Measurements from ENCODE around the gene NT5DC2. TPM values are rescaled to one million over a fixed set of nuclear protein-coding genes. Genes with fewer than 3 reads are reported as not detected.

NT5DC2 gene
- polyA plus RNA-seq, 3 donors = 0.66 to 28.4 (median 0.67) TPM

DNA sequence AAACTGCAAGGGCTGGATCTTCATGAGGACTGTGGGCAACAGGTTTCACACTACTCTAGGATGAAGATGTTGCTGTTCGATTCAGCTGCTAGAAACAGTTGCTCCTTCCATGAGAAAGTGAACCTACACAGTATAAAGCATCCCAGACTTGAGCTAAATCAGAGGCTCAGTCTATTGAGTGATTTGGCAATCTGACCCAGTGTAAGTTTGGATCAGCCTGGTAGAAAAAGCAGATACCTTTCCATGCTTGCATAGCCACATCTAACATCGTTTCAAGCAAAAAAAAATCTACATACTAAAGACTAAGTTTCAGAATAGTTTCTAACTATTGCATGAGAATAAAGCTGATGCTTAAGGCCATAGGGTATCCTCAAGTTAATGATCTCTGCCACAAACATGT, 7.4 kb upstream of the NT5DC2 start:
- Histone ChIP-seq H3K9ac (ENCODE audit: insufficient read depth, low read length, poor library complexity, severe bottlenecking) (no peak overlapping the region), H3K27ac (ENCODE audit: low read depth in 1 of 2, low read length in 2 of 2) (no peak overlapping the region), H2AFZ (ENCODE audit: insufficient read depth, low read depth, low read length, poor library complexity, severe bottlenecking) (no peak overlapping the region), H3K4me2 (replicated peaks; ENCODE audit: extremely low read depth, low read length, poor library complexity, severe bottlenecking) (no peak overlapping the region), H4K20me1 (ENCODE audit: insufficient read depth, low read length) (peaks cover 82% of the 10 kb centered on the region), H3K4me1 (ENCODE audit: control insufficient read depth in 1 of 2, insufficient read depth in 2 of 2, low read length in 2 of 2) (peaks cover 35 to 42% of the 10 kb centered on the region in 2 donors), H3K4me3 (replicated peaks in 1 of 3; ENCODE audit: low read depth in 2 of 3, low read length in 3 of 3) (no peak overlapping the region), H3K79me2 (ENCODE audit: insufficient read depth, low read length) (peaks cover 91% of the 10 kb centered on the region), H3K9me3 (replicated peaks in 1 of 2; ENCODE audit: control insufficient read depth in 1 of 2, insufficient read depth in 1 of 2, low read length in 2 of 2) (no peaks in the 10 kb centered on the region), H3K36me3 (replicated peaks in 1 of 2; ENCODE audit: control insufficient read depth in 1 of 2, insufficient read depth in 2 of 2, low read length in 2 of 2) (peaks cover 30 to 58% of the 10 kb centered on the region in 2 donors), H3K27me3 (ENCODE audit: control insufficient read depth in 2 of 2, insufficient read depth in 2 of 2, low read length in 2 of 2) (no peaks in the 10 kb centered on the region)
- no CpG with 5 or more reads among the region's 2 CpGs for WGBS (ENCODE audit: insufficient coverage)
- H3K27me3 Mint-ChIP-seq (ENCODE audit: low read depth in 3 of 3) = no peaks in the 10 kb centered on the region
- intact Hi-C loops (cut with micrococcal nuclease) = no loop called here
- TF ChIP-seq, protein P1, sequence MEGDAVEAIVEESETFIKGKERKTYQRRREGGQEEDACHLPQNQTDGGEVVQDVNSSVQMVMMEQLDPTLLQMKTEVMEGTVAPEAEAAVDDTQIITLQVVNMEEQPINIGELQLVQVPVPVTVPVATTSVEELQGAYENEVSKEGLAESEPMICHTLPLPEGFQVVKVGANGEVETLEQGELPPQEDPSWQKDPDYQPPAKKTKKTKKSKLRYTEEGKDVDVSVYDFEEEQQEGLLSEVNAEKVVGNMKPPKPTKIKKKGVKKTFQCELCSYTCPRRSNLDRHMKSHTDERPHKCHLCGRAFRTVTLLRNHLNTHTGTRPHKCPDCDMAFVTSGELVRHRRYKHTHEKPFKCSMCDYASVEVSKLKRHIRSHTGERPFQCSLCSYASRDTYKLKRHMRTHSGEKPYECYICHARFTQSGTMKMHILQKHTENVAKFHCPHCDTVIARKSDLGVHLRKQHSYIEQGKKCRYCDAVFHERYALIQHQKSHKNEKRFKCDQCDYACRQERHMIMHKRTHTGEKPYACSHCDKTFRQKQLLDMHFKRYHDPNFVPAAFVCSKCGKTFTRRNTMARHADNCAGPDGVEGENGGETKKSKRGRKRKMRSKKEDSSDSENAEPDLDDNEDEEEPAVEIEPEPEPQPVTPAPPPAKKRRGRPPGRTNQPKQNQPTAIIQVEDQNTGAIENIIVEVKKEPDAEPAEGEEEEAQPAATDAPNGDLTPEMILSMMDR (IDR thresholded peaks at IDR 0.05) = no peak
- no peak overlapping the region for H3K4me3 Mint-ChIP-seq
- no peaks in the 10 kb centered on the region for H3K9me3 Mint-ChIP-seq
- DNase-seq = no peak
- H3K36me3 Mint-ChIP-seq = peaks cover 30 to 45% of the 10 kb centered on the region in 2 donors
- H3K4me1 Mint-ChIP-seq = peaks cover 38% of the 10 kb centered on the region
- no peak overlapping the region for H3K27ac Mint-ChIP-seq

DNA sequence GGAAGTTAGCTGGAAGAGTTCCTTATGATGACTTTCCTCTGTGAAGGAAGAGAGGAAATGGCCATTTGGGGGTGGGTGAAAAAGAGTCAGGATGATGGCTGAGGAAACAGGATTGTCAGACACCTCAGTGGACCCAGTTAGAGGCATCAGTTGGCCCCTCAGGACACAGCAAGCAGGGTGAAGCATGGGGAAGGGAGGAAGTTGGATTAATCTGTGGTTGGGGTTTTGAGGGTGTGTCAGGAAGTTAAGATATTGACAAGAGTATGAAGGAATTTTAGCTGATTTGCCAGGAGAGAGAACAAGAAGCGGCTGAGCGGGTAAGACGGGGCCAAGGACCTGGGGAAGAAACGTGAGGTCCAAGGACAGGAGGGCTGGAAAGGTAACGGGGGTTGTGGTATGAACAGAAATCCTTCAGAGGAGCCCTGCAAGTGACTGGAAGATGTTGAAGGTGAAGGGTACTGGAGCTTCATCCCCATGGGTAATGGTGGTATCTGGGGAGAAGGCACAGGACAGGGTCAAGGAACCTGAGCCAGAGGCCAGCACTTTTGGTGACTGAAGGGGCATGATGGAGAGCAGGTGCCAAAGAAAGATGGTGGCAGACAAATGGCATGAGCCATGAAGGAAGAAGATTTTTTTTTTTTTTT, 5.5 kb upstream of the NT5DC2 start:
- Mint-ChIP-seq H3K4me1 (peaks cover 44% of the 10 kb centered on the region), H3K36me3 (peaks cover 24 to 32% of the 10 kb centered on the region in 2 donors), H3K27ac (peak overlapping the region; percentile 0 to 78 (median 66)), H3K27me3 (ENCODE audit: low read depth in 3 of 3) (peaks cover 0 to 6% (median 4%) of the 10 kb centered on the region in 3 donors), H3K9me3 (no peaks in the 10 kb centered on the region), H3K4me3 (peak overlapping the region; percentile 45 to 80)
- intact Hi-C loops (cut with micrococcal nuclease) = loop anchor here in 1 of 2 donors (5.0 to 10.0 kb wide), 3 partner anchors 82 to 1154 kb away; partner anchors contain the start of genes GNL3, MANF, NISCH and PBRM1
- DNase-seq = peak in 1 of 3 donors; percentile 7
- H2AFZ ChIP-seq (ENCODE audit: insufficient read depth, low read depth, low read length, poor library complexity, severe bottlenecking) = no peak overlapping the region
- H3K9me3 ChIP-seq (replicated peaks in 1 of 2; ENCODE audit: control insufficient read depth in 1 of 2, insufficient read depth in 1 of 2, low read length in 2 of 2) = no peaks in the 10 kb centered on the region
- no peaks in the 10 kb centered on the region for H3K27me3 ChIP-seq (ENCODE audit: control insufficient read depth in 2 of 2, insufficient read depth in 2 of 2, low read length in 2 of 2)
- TF ChIP-seq, protein P1 (IDR thresholded peaks at IDR 0.05) = no peak
- H3K4me2 ChIP-seq (replicated peaks; ENCODE audit: extremely low read depth, low read length, poor library complexity, severe bottlenecking) = peak overlapping the region; percentile 57
- peaks cover 45 to 55% of the 10 kb centered on the region in 2 donors for H3K4me1 ChIP-seq (ENCODE audit: control insufficient read depth in 1 of 2, insufficient read depth in 2 of 2, low read length in 2 of 2)
- WGBS (ENCODE audit: insufficient coverage) = 19% methylated on average over 5 of the region's 5 CpGs
- H3K9ac ChIP-seq (ENCODE audit: insufficient read depth, low read length, poor library complexity, severe bottlenecking) = no peak overlapping the region
- peak overlapping the region in 1 of 3 experiments; percentile 85 for H3K4me3 ChIP-seq (replicated peaks in 1 of 3; ENCODE audit: low read depth in 2 of 3, low read length in 3 of 3)
- H3K79me2 ChIP-seq (ENCODE audit: insufficient read depth, low read length) = peaks cover 72% of the 10 kb centered on the region
- H4K20me1 ChIP-seq (ENCODE audit: insufficient read depth, low read length) = peaks cover 68% of the 10 kb centered on the region
- peaks cover 21 to 39% of the 10 kb centered on the region in 2 donors for H3K36me3 ChIP-seq (replicated peaks in 1 of 2; ENCODE audit: control insufficient read depth in 1 of 2, insufficient read depth in 2 of 2, low read length in 2 of 2)
- peak overlapping the region in 1 of 2 donors; percentile 61 for H3K27ac ChIP-seq (ENCODE audit: low read depth in 1 of 2, low read length in 2 of 2)
